Right atrium auricular region (tissue), 2 donors: Measurements from ENCODE around the gene ARPC1B. TPM values are rescaled to one million over a fixed set of nuclear protein-coding genes. Genes with fewer than 3 reads are reported as not detected.
"Not testable (repeated sequence)": the region's sequence is repeated elsewhere in the genome, so short reads cannot be mapped to it uniquely, and the experiment has no call there.

Experiments used
- DNase-seq: peaks from one replicate; pipeline ENCODE4 v3.0.0-alpha.2; 2019; ENCODE audit warnings: low spot score
- H3K27ac ChIP-seq, 2 donors: fragments of 200-600 bp; sonication (generic); 1 replicate in 1 of 2; 2 replicates in 1 of 2; pipeline ENCODE4 v1.5.1; 2016 to 2019
- H3K27me3 ChIP-seq, 2 donors: fragments of 200-600 bp; sonication (generic); one replicate each; pipeline versions ENCODE4 v1.5.1 to v1.6.0; 2017 to 2019
- H3K36me3 ChIP-seq: fragments of 200-600 bp; sonication (generic); one replicate; pipeline ENCODE4 v1.5.1; 2016
- H3K4me1 ChIP-seq, 2 donors: fragments of 200-600 bp; sonication (generic); one replicate each; pipeline versions ENCODE4 v1.5.1 to v1.6.0; 2017 to 2019
- H3K4me3 ChIP-seq, 2 donors: fragments of 200-600 bp; sonication (generic); 1 replicate in 1 of 2; 2 replicates in 1 of 2; pipeline ENCODE4 v1.5.1; 2017 to 2019; ENCODE audit warnings: mild to moderate bottlenecking in 1 of 2, moderate library complexity in 1 of 2
- H3K9me3 ChIP-seq, 2 donors: fragments of 200-600 bp; sonication (generic); one replicate each; pipeline ENCODE4 v1.5.1; 2019
- CTCF ChIP-seq, 2 donors: fragments of 200-600 bp; sonication (generic); IDR thresholded peaks; one replicate each; pipeline ENCODE4 v1.5.1; 2019; ENCODE audit warnings: antibody characterized with exemption in 2 of 2
- total RNA-seq, 2 donors: library from RNA; depleted of rRNA; stranded (reverse); fragments of >200 nt; gene quantifications; one replicate each; pipeline ENCODE4 v1.1.0, GENCODE V29; 2016

The ARPC1B gene
- total RNA-seq, 2 donors from 2014 or later, result 53.0 to 115 TPM

DNA sequence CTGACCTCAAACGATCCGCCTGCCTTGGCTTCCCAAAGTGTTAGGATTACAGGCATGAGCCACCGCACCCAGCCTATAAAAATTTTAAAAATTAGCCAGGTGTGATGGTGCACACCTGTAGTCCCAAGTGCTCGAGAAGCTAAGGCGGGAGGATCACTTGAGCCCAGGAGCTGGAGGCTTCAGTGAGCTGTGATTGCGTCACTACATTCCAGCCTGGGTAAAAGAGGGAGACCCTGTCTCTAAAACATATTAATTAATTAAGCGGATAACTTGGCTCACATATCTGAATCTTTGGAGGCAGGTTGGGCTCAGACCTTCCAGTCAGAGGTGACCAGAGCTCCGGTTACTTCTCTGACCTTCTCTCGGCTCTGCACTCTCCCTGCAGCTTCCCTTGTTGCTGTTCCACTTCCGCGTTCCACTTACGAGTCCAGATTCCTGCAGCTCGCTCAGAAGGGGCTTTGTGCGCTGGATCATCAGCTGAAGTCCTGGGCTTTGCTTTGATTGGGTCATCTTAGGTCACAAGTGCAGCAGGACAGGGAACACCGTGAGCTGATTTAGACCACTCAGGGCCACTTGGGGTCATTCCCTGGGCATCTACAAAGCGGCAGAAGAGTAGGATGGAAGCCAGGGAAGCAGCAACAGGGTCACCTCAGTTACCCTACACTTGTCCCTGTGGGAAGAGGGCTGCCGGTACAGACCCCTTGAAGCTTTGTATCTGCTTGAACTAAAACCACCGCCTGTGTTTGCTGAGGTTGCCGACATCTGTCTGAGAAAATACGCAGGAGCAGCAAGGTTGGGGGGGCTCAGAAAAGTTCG lies 2.0 kb upstream of the ARPC1B start:
- Histone ChIP-seq H3K36me3 (peaks cover under 1% of the 10 kb centered on the region), H3K27me3 (no peaks in the 10 kb centered on the region), H3K4me3 (no peak overlapping the region), H3K27ac (no peak overlapping the region), H3K9me3 (no peaks in the 10 kb centered on the region), H3K4me1 (peaks cover 0 to 31% of the 10 kb centered on the region in 2 donors)
- TF ChIP-seq CTCF (IDR thresholded peaks at IDR 0.05), result no peak
- no peak for DNase-seq

GRCh38 chr7:99373091-99374066 lies 1.2 kb upstream of the ARPC1B start:
- peak overlapping the region; percentile 90 for H3K27ac ChIP-seq
- H3K4me1 ChIP-seq, result peaks cover 0 to 35% of the 10 kb centered on the region in 2 donors
- H3K4me3 ChIP-seq, result peak overlapping the region; percentile 82 to 94
- H3K27me3 ChIP-seq, result no peaks in the 10 kb centered on the region
- H3K36me3 ChIP-seq, result peaks cover 10% of the 10 kb centered on the region
- TF ChIP-seq CTCF (IDR thresholded peaks at IDR 0.05), result no peak
- DNase-seq, result no peak
- no peaks in the 10 kb centered on the region for H3K9me3 ChIP-seq

- Histone ChIP-seq H3K27me3 (no peaks in the 10 kb centered on the region), H3K27ac (peak overlapping the region; percentile 90), H3K9me3 (no peaks in the 10 kb centered on the region), H3K36me3 (peaks cover 11% of the 10 kb centered on the region), H3K4me3 (peak overlapping the region; percentile 82 to 94), H3K4me1 (peaks cover 0 to 52% of the 10 kb centered on the region in 2 donors)
- no peak for TF ChIP-seq CTCF (IDR thresholded peaks at IDR 0.05)
- DNase-seq, result peak; percentile 76
Observed at GRCh38 chr7:99375070-99375807, 709 bp downstream of the ARPC1B start.

DNA sequence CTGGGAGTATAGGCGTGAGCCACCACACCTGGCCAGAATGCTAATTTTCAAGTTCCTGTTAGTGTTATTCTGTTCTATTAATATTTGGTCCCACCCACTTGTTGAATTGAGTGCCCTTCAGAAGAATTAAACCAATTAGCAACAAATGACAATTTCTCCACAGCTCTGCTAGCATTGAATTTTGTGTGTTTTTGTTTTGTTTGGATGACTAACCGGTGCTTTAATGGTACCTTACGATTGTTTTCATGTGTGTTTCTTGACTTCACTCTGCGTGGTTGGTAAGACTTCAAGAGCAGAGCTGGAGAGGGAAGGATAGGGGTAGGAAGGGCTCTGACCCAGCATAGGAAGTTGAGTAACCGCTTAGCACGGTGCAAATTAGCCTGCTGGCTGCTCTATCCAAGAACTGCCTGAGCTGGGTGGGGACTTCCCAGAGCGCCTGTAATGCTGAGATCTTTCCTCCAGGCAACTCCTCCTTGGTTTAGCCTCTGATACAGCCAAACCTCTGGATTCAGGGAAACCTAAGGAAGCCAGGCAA lies 4.6 kb downstream of the ARPC1B start:
- peak; percentile 86 for DNase-seq
- TF ChIP-seq CTCF (IDR thresholded peaks at IDR 0.05), result no peak
- no peaks in the 10 kb centered on the region for H3K9me3 ChIP-seq
- H3K27ac ChIP-seq, result peak overlapping the region; percentile 80 to 81
- H3K27me3 ChIP-seq, result no peaks in the 10 kb centered on the region
- peaks cover 0 to 54% of the 10 kb centered on the region in 2 donors for H3K4me1 ChIP-seq
- peak overlapping the region in 1 of 2 donors; percentile 24 for H3K4me3 ChIP-seq
- peaks cover 11% of the 10 kb centered on the region for H3K36me3 ChIP-seq

GRCh38 chr7:99379693-99380031 lies 5.1 kb downstream of the ARPC1B start:
- peaks cover 11% of the 10 kb centered on the region for H3K36me3 ChIP-seq
- H3K27me3 ChIP-seq, DNase-seq, H3K9me3 ChIP-seq: not testable (repeated sequence)
- peak overlapping the region in 1 of 2 donors; percentile 24 for H3K4me3 ChIP-seq
- H3K4me1 ChIP-seq, result peaks cover 0 to 51% of the 10 kb centered on the region in 2 donors
- H3K27ac ChIP-seq, result peak overlapping the region; percentile 80 to 81
